GM12873 (cell line): Measurements from ENCODE around the gene CACNB2.

Experiments
- CTCF ChIP-seq: IDR thresholded peaks from 2 replicates; pipeline ENCODE4 v1.5.1; 2012; ENCODE audit warnings: low read depth, mild to moderate bottlenecking, moderate library complexity, low read length, control low read depth; ENCODE audit not compliant: insufficient read depth; ENCODE audit errors: missing control alignments

Gene CACNB2

GRCh38 chr10:18421726-18422293, 281.6 kb downstream of the CACNB2 start:
- TF ChIP-seq CTCF = no peak

GRCh38 chr10:18423058-18423637, 282.9 kb downstream of the CACNB2 start:
- TF ChIP-seq CTCF = no peak

GRCh38 chr10:18424200-18424599, 284.0 kb downstream of the CACNB2 start:
- no peak for TF ChIP-seq CTCF

GRCh38 chr10:18429335-18429734, 289.1 kb downstream of the CACNB2 start:
- no peak for TF ChIP-seq CTCF

GRCh38 chr10:18436902-18437301, 296.7 kb downstream of the CACNB2 start:
- TF ChIP-seq CTCF = no peak

- TF ChIP-seq CTCF = no peak
These were observed 297.3 kb downstream of the CACNB2 start for GRCh38 chr10:18437486-18437885.

GRCh38 chr10:18438361-18439126, 298.3 kb downstream of the CACNB2 start:
- TF ChIP-seq CTCF = no peak
